Keratinocyte (primary cell): ENCODE results near the gene NR1D2. TPM values are rescaled to one million over a fixed set of nuclear protein-coding genes. Genes with fewer than 3 reads are reported as not detected.
A peak's percentile ranks its signal among the peaks of the same experiment; 100 is the strongest.

Experiments used
- DNase-seq: peaks from one replicate; pipeline ENCODE4 v3.0.0-alpha.2; 2011; ENCODE audit warnings: low read depth, missing footprints, low spot score
- FAIRE-seq: peaks from 2 replicates; lab custom pipeline; 2011; peaks lifted over from hg19 to GRCh38; lab: Jason Lieb, UNC
- H2AFZ ChIP-seq: 2 replicates; pipeline ENCODE4 v1.6.0; 2012; ENCODE audit warnings: low read length, control low read depth, inconsistent platforms; ENCODE audit not compliant: control insufficient read depth
- H3K27ac ChIP-seq: 2 replicates; pipeline ENCODE4 v1.5.1; 2011; ENCODE audit warnings: low read length; ENCODE audit not compliant: control insufficient read depth, insufficient read depth
- H3K27me3 ChIP-seq: 3 replicates; pipeline ENCODE4 v1.6.0; 2011; ENCODE audit warnings: low read length; ENCODE audit not compliant: control insufficient read depth, insufficient read depth; ENCODE audit errors: extremely low read depth
- H3K36me3 ChIP-seq, 2 experiments: 2 replicates in 1 of 2; 3 replicates in 1 of 2; pipeline ENCODE4 v1.5.1; 2011; ENCODE audit warnings: low read length in 2 of 2, mild to moderate bottlenecking in 1 of 2; ENCODE audit not compliant: control insufficient read depth in 2 of 2, insufficient read depth in 2 of 2; ENCODE audit errors: extremely low read depth in 1 of 2
- H3K4me1 ChIP-seq: 3 replicates; pipeline ENCODE4 v1.5.1; 2011; ENCODE audit warnings: low read length; ENCODE audit not compliant: control insufficient read depth, insufficient read depth; ENCODE audit errors: extremely low read depth
- H3K4me2 ChIP-seq: 3 replicates; pipeline ENCODE4 v1.6.0; 2011; ENCODE audit warnings: low read depth, low read length; ENCODE audit not compliant: control insufficient read depth, insufficient read depth; ENCODE audit errors: extremely low read depth
- H3K4me3 ChIP-seq, 3 experiments: fragments of 200-600 bp in 1 of 3; sonication (generic) in 1 of 3; 2 replicates in 2 of 3; 3 replicates in 1 of 3; pipeline ENCODE4 v1.5.1; 2011 to 2016; ENCODE audit warnings: low read length in 3 of 3, mild to moderate bottlenecking in 3 of 3, control low read depth in 2 of 3, inconsistent platforms in 1 of 3, low read depth in 1 of 3, mixed read lengths in 1 of 3, mixed run types in 1 of 3, moderate library complexity in 1 of 3; ENCODE audit not compliant: control insufficient read depth in 2 of 3, insufficient read depth in 2 of 3; ENCODE audit errors: extremely low read depth in 1 of 3
- H3K79me2 ChIP-seq: 2 replicates; pipeline ENCODE4 v1.6.0; 2012; ENCODE audit warnings: low read length; ENCODE audit not compliant: control insufficient read depth, insufficient read depth
- H3K9ac ChIP-seq: 3 replicates; pipeline ENCODE4 v1.6.0; 2011; ENCODE audit warnings: low read length; ENCODE audit not compliant: control insufficient read depth, insufficient read depth; ENCODE audit errors: extremely low read depth
- H3K9me1 ChIP-seq: 3 replicates; pipeline ENCODE4 v1.6.0; 2011; ENCODE audit warnings: low read length; ENCODE audit not compliant: control insufficient read depth, insufficient read depth; ENCODE audit errors: extremely low read depth
- H3K9me3 ChIP-seq: 2 replicates; pipeline ENCODE4 v1.5.1; 2012; ENCODE audit warnings: low read depth, low read length; ENCODE audit not compliant: control insufficient read depth
- H4K20me1 ChIP-seq: 3 replicates; pipeline ENCODE4 v1.6.0; 2011; ENCODE audit warnings: low read length; ENCODE audit not compliant: control insufficient read depth, insufficient read depth; ENCODE audit errors: extremely low read depth
- CTCF ChIP-seq, 3 experiments: IDR thresholded peaks in 1 of 3; conservative IDR thresholded peaks in 1 of 3; optimal IDR thresholded peaks in 1 of 3; 2 replicates in 2 of 3; 3 replicates in 1 of 3; pipeline versions ENCODE3 to v1.5.1; 2011; ENCODE audit warnings: low read length in 3 of 3, mild to moderate bottlenecking in 3 of 3, moderate library complexity in 2 of 3, control low read depth in 1 of 3, inconsistent platforms in 1 of 3; ENCODE audit not compliant: insufficient read depth in 2 of 3; ENCODE audit errors: extremely low read depth in 1 of 3
- EZH2 ChIP-seq: IDR thresholded peaks from one replicate; pipeline ENCODE4 v1.6.1; 2012; ENCODE audit warnings: inconsistent platforms, mild to moderate bottlenecking, low read length, moderate library complexity
- dilution Hi-C: fragments of 300-500 bp; cut with MboI; formaldehyde crosslinking; loops from one replicate; pipeline ENCODE4 v1.7.0; 2020; ENCODE audit warnings: low sequenced_read_pairs; ENCODE audit not compliant: extremely low pct_ligation_motif_present
- polyA plus RNA-seq, 5 experiments: library from polyadenylated mRNA; depleted of rRNA in 3 of 5; stranded (reverse) in 3 of 5; stranded (forward) in 1 of 5; unstranded in 1 of 5; fragments of >200 nt; gene quantifications; 1 replicate in 1 of 5; 2 replicates in 3 of 5; 3 replicates in 1 of 5; pipeline versions ENCODE4 v1.2.1 to v1.2.3, GENCODE V29; 2011 to 2012; ENCODE audit warnings: missing spikeins in 2 of 5, low read depth in 1 of 5, low replicate concordance in 1 of 5

NR1D2 gene
- polyA plus RNA-seq, 1 donor (not counting 4 experiments of a cell fraction or from before 2014, with no cell fraction given): 10.3 TPM

GRCh38 chr3:23948761-23949160, 3.7 kb downstream of the NR1D2 start:
- Histone ChIP-seq H3K27ac (no peak overlapping the region), H3K79me2 (peaks cover 38% of the 10 kb centered on the region), H4K20me1 (no peaks in the 10 kb centered on the region), H3K4me3 (no peak overlapping the region), H3K27me3 (peaks cover 5% of the 10 kb centered on the region), H3K36me3 (no peaks in the 10 kb centered on the region), H3K9me3 (no peaks in the 10 kb centered on the region), H3K9me1 (no peaks in the 10 kb centered on the region), H3K4me1 (peaks cover 42% of the 10 kb centered on the region), H2AFZ (no peak overlapping the region), H3K9ac (no peak overlapping the region), H3K4me2 (no peak overlapping the region)
- dilution Hi-C loops: no loop called here
- no peak for DNase-seq
- no peak for FAIRE-seq
- no peak for TF ChIP-seq CTCF (optimal IDR thresholded peaks at IDR 0.05 in 1 of 3, IDR thresholded peaks at IDR 0.05 in 1 of 3, conservative IDR thresholded peaks at IDR 0.05 in 1 of 3; ENCODE audit: extremely low read depth in 1 of 3, insufficient read depth in 2 of 3, low read length in 3 of 3)
- no peak for TF ChIP-seq EZH2

GRCh38 chr3:23949784-23950183, 4.7 kb downstream of the NR1D2 start:
- Histone ChIP-seq H3K9me3 (no peaks in the 10 kb centered on the region), H3K36me3 (no peaks in the 10 kb centered on the region), H3K4me1 (peaks cover 37% of the 10 kb centered on the region), H3K27me3 (no peaks in the 10 kb centered on the region), H3K4me2 (peak overlapping the region; percentile 34), H4K20me1 (no peaks in the 10 kb centered on the region), H3K79me2 (peaks cover 40% of the 10 kb centered on the region), H3K9me1 (no peaks in the 10 kb centered on the region), H2AFZ (no peak overlapping the region), H3K9ac (no peak overlapping the region), H3K4me3 (peak overlapping the region in 1 of 3 experiments; percentile 36), H3K27ac (no peak overlapping the region)
- TF ChIP-seq EZH2 (no peak), CTCF (optimal IDR thresholded peaks at IDR 0.05 in 1 of 3, IDR thresholded peaks at IDR 0.05 in 1 of 3, conservative IDR thresholded peaks at IDR 0.05 in 1 of 3; ENCODE audit: extremely low read depth in 1 of 3, insufficient read depth in 2 of 3, low read length in 3 of 3) (no peak)
- DNase-seq (no peak), FAIRE-seq (no peak)
- dilution Hi-C loops: no loop called here
